Right lung (tissue), 5 donors: ENCODE results near the gene IPCEF1. TPM values are rescaled to one million over a fixed set of nuclear protein-coding genes. Genes with fewer than 3 reads are reported as not detected.

Source experiments
- DNase-seq, 2 donors: peaks; one replicate each; pipeline ENCODE4 v3.0.0-alpha.2; 2013
- polyA plus RNA-seq, 5 donors: library from polyadenylated mRNA; unstranded; fragments of 120-200 nt; gene quantifications; one replicate each; pipeline versions ENCODE4 v1.2.1 to v1.2.3, GENCODE V29; 2013; ENCODE audit warnings: inconsistent platforms in 1 of 5, low replicate concordance in 1 of 5; ENCODE audit not compliant: insufficient read length in 5 of 5, insufficient read depth in 1 of 5

IPCEF1 gene
- polyA plus RNA-seq, 5 donors = 3.4 to 6.8 (median 4.3) TPM

DNA sequence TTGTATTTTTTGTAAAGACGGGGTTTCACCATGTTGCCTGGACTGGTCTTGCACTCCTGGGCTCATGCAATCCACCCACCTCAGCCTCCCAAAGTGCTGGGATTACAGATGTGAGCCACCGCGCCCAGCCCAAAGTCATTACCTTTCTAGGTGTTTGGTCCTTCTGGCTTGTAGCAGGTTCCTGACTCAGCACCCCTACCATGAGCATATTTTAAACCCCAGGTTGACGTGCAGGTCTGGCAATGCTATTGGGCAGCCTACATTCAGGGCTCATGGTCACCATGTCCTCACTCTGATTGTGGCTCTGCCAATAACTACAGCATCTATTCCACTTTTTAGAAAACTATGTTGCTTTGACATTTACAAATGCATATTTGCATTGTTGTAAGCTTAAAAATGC is 59.4 kb downstream of the IPCEF1 start:
- no peak for DNase-seq

- no peak for DNase-seq
These were observed 60.9 kb downstream of the IPCEF1 start for GRCh38 chr6:154295733-154296132.

DNA sequence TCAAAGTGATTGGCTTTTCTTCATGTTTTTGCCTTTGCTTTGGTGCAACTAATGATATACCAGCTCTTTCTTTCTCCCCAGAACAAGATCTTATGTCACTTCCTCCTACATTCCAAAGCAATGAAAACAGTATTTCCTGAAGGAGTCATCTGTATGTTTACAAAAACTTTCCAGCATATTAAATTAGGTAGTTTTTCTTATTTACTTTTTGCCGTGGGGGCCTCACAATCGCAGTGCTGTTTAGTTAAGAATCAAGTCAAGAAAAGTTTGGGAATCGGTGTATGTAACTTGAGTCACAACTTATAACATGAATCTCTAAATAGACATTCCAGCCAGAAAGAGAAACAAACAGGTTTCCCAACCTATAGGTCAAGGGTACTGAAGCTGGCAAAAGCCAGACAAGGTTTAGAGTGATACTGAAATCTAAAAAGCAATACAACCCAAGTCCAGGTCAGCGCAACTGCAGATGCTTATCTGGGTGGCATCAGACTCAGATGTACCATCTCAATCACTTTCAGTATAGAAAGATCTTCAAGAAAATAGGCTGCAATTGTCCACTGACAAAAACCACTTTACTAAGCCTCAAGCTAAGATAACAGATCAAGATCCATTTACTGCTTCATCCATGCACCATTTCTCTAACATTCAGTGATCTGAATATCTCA is 63.6 kb downstream of the IPCEF1 start:
- DNase-seq = no peak

GRCh38 chr6:154292066-154292465 is 64.5 kb downstream of the IPCEF1 start:
- no peak for DNase-seq

DNA sequence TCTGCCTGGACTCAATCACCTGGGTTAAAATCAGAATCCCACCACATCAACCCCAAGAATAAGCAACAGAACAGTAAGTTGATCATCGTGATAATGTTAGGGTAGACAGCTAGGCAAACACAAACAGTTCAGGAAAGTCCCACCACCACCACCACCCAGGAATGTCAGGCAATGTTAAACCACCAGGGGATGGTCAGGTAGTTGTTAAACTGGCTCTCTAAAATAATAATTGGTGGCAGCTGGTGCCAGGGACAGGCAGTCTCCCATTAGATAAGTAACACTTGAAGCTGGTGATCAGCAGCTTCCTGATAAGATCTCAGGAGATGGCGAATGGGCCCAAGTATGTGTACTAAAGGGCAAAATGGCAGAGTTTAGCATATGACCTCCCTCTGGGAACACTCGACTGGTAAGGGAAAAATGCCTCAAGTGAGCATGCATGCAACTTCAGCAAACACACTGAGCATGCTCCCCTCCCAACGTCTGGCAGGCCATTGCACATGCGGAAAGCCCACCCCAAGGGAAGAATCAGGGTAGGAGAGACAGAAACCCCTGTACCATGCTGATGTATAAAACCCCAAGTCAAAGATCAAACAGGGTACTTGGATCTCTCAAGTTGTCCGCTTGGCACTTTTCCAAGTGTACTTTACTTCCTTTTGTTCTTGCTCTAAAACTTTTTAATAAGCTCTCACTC is 66.6 kb downstream of the IPCEF1 start:
- no peak for DNase-seq

GRCh38 chr6:154285826-154286225 is 70.8 kb downstream of the IPCEF1 start:
- DNase-seq = no peak

DNA sequence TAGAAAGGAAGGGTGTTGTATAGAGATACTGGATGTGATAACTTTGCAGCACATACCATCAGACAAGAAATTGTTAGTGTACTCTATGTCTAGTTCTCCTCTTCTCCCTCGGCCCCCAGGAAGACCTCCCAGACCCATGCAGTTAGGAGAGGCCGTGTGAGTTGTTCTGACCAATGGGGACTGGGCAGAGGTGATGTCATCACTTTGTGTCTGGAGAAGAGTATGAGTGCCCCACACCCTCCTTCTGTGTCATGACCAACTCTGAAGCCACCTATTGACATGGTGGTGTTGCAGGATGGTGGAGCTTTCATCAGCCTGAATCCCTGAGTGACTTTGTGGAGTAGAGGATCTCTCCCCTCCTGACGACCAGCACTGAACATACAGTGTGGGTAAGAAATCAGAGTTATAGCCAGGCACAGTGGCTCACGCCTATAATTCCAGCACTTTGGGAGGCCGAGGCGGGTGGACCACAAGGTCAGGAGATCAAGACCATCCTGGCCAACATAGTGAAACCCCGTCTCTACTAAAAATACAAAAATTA is 72.2 kb downstream of the IPCEF1 start:
- DNase-seq = no peak

- DNase-seq = no peak
These were observed 76.1 kb downstream of the IPCEF1 start for GRCh38 chr6:154280521-154280920.

DNA sequence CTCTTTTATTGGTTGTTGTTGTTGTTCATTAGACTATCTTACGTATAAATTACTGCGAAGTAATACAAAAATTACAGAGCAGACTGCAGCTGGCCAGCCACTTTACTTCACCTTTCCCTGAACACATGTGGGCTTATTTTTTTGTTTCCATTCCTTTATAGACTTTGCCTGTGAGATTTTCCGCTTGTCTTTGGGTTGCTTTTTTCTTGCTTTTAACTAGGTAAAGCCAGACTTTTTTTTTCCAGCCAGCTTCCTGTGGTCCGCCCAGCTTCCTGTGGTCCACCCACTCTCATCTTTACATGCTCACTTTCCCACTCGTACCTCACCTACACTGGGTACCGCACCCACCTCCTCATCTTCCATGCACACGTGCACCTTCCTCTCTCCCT is 79.0 kb downstream of the IPCEF1 start:
- DNase-seq = no peak

DNA sequence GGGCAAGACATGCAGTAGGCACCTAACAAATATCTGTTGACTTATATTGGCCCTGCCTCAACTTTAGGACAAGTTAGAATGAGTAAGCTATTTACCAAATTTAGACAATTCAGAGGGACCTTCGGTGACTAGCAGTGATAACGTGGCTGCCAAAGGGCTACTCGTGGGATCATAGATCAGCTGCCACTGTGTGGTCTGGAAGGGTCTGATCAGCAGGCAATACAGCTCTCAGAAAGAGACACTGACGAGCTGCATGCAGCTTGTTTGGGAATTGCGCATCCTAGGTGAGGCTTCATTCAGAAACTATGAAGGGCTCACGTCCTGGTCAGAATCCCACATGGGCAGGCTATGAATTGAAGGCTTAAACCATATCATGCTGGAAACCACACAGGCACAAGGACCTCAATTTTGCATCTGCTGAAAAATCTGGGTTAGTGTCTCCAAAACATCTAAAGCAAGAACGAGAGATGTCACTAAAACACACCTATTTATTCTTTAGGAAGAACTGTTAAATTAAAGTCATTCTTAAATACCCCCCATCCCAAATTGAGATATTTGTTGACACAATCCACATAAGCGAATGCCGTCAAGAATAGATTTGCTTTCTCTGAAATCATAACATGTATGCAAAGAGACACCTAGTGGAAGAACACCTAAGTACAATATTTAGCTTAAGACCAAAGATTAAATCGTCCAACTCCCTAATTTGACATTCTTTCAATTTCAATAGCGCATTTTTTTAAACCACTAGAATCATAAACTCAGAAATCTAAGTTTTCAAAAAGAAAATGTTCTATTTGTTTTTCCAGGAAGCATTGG is 79.6 kb downstream of the IPCEF1 start:
- peak in 1 of 2 donors; percentile 43 for DNase-seq

- DNase-seq = no peak
These were observed 82.4 kb downstream of the IPCEF1 start for GRCh38 chr6:154274168-154274567.

- DNase-seq = no peak
These were observed 88.1 kb downstream of the IPCEF1 start for GRCh38 chr6:154268486-154268885.

- DNase-seq = no peak
These were observed 89.0 kb downstream of the IPCEF1 start for GRCh38 chr6:154267508-154268106.

GRCh38 chr6:154266560-154267099 is 90.0 kb downstream of the IPCEF1 start:
- no peak for DNase-seq

GRCh38 chr6:154261688-154262397 is 94.8 kb downstream of the IPCEF1 start:
- DNase-seq = no peak

GRCh38 chr6:154258064-154258757 is 98.4 kb downstream of the IPCEF1 start:
- no peak for DNase-seq

GRCh38 chr6:154257067-154257466 is 99.5 kb downstream of the IPCEF1 start:
- DNase-seq = no peak

DNA sequence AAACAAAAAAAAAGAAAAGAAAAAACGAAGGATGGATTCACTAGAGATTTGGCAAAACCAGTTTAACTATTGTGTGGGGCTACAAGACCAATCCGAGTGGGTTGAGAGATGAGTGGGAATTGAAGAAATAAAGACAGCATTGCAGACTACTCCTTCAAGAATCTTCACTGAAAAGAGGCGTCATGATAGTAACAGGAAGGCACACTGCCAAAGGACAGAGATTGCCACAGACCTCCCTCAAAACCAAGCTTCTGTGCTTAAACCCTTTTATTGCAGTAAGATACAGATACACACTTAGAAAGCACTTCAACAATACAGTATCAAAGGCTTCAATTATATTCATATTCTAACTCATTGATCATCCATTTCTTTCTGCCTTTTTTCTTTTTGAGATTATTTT is 103.9 kb downstream of the IPCEF1 start:
- DNase-seq = peak in 1 of 2 donors; percentile 39

DNA sequence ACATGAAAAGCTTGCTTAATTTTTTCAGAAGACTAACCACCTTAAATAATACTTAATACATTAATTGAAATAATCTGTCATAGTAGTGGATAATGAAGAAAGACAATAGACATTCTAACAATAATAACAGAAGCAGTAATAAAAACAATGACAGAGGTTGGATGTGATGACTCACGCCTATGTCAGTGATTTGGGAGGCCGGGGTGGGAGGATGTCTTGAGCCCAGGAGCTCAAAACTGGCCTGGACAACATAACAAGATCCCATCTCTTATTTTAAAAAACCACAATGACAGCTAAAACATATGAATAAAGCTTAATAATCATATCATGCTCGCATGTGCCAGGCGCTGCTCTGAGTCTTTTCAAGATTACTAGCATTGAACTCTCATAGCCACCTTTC is 105.5 kb downstream of the IPCEF1 start:
- DNase-seq = no peak

- no peak for DNase-seq
These were observed 106.9 kb downstream of the IPCEF1 start for GRCh38 chr6:154249499-154250298.
